NT2/D1 (cell line): ENCODE measurements around the gene GLCE.

ENCODE experiments used
- SUZ12 ChIP-seq: IDR thresholded peaks from 2 replicates; pipeline ENCODE4 v1.6.1; 2011; ENCODE audit not compliant: insufficient read length, insufficient read depth; ENCODE audit errors: extremely low read depth
- YY1 ChIP-seq: IDR thresholded peaks from 2 replicates; pipeline ENCODE4 v1.6.1; 2011; ENCODE audit not compliant: insufficient read length, insufficient read depth

DNA sequence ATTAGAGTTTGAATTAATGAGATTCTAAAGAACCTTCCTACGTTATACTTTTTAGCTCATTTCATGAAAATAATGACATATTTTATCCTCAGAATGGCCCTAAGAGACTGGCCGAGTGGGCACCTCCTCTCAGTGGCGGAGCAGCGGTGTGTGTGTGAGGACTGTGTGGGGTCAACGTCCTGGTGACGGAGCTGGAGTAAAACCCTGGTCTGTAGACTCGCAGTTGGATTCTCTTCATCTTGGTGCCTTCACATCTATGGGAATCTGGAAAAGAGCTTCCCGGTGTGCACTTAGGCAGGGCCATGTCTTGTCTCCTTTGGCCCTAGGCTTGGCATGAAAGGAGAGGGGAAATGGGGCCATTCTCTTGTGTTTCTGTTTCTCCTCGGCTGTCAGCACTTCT is 116.9 kb downstream of the GLCE start:
- TF ChIP-seq YY1 (no peak), SUZ12 (no peak)
